ENCODE results near the gene CAMSAP1. TPM values are rescaled to one million over a fixed set of nuclear protein-coding genes. Genes with fewer than 3 reads are reported as not detected.

The CAMSAP1 gene
- total and polyA plus RNA-seq, 9 of the 15 experiments (the other 6 are each of a cell fraction or from before 2014, with no cell fraction given): 1.5 to 28.8 (median 14.3) TPM

DNA sequence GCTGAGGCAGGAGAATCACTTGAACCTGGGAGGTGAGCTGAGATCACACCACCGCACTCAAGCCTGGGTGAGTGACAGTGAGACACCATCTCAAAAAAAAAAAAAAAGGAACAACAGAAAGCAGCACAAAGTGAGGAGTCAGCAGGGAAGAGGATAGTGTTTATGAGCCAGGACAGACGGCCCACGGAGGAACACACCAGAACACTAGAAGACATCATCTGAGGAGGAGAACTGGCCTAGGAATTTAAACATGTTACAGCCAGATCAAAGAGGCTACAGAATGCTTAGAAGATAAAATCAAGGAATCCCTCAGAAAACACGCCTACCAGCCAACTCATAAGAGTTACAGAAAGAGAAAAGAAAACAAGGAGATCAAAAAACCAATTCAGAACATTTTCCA lies 41.6 kb upstream of the CAMSAP1 start:
- H3K36me3 ChIP-seq (ENCODE audit: control insufficient read depth, insufficient read depth, low read length): peaks cover 92% of the 10 kb centered on the region
- peak overlapping the region; percentile 62 to 81; a peak in 3 of 4 replicates for H3K9ac ChIP-seq (ENCODE audit: insufficient read depth in 1 of 2, low read depth in 2 of 2, low read length in 2 of 2)
- H3K9me1 ChIP-seq (ENCODE audit: control insufficient read depth, insufficient read depth, low read length): no peaks in the 10 kb centered on the region
- WGBS (ENCODE audit: insufficient coverage, low coverage, missing lambda C conversion rate): 30% methylated on average over 4 of the region's 4 CpGs
- DNase-seq (ENCODE audit: extremely low read depth in 1 of 4, low spot score in 3 of 4) (no peak), FAIRE-seq (no peak), ATAC-seq (no peak)
- no peak overlapping the region for H3K4me3 ChIP-seq
- H3K79me2 ChIP-seq (ENCODE audit: control insufficient read depth, insufficient read depth, low read length): peaks cover 92% of the 10 kb centered on the region
- H4K20me1 ChIP-seq (replicated peaks; ENCODE audit: control insufficient read depth, insufficient read depth, low read length): peaks cover 29% of the 10 kb centered on the region; the same call in 1 of the 2 replicates
- no peaks in the 10 kb centered on the region for H3K9me3 ChIP-seq (replicated peaks; ENCODE audit: control insufficient read depth, insufficient read depth, low read depth, low read length)
- peaks cover 50 to 83% of the 10 kb centered on the region in 2 experiments for H3K4me1 ChIP-seq (replicated peaks in 1 of 2; ENCODE audit: control insufficient read depth in 2 of 2, insufficient read depth in 2 of 2, low read length in 2 of 2)
- H2AFZ ChIP-seq (ENCODE audit: low read depth, low read length): no peak overlapping the region
- ChIA-PET POLR2A (interaction anchor here (0.7 kb wide), 1 partner anchor 17 kb away, joined by 3 read pairs; no protein-coding TSS in a partner anchor), CTCF (ENCODE audit: low intra/inter-chr PET ratio) (no interaction called here)
- in situ Hi-C loops (cut with MboI): no loop called here
- no peak overlapping the region for H3K4me2 ChIP-seq (ENCODE audit: insufficient read depth, low read length)
- peak overlapping the region; percentile 91 for H3K27ac ChIP-seq (ENCODE audit: extremely low read depth, low read depth, low read length)
- no peaks in the 10 kb centered on the region for H3K27me3 ChIP-seq (ENCODE audit: control insufficient read depth in 2 of 2, insufficient read depth in 2 of 2, low read length in 2 of 2)
- intact Hi-C loops (cut with micrococcal nuclease): no loop called here
- no TSS peak for BruUV-seq (replicated peaks)
- TF ChIP-seq, protein P1, sequence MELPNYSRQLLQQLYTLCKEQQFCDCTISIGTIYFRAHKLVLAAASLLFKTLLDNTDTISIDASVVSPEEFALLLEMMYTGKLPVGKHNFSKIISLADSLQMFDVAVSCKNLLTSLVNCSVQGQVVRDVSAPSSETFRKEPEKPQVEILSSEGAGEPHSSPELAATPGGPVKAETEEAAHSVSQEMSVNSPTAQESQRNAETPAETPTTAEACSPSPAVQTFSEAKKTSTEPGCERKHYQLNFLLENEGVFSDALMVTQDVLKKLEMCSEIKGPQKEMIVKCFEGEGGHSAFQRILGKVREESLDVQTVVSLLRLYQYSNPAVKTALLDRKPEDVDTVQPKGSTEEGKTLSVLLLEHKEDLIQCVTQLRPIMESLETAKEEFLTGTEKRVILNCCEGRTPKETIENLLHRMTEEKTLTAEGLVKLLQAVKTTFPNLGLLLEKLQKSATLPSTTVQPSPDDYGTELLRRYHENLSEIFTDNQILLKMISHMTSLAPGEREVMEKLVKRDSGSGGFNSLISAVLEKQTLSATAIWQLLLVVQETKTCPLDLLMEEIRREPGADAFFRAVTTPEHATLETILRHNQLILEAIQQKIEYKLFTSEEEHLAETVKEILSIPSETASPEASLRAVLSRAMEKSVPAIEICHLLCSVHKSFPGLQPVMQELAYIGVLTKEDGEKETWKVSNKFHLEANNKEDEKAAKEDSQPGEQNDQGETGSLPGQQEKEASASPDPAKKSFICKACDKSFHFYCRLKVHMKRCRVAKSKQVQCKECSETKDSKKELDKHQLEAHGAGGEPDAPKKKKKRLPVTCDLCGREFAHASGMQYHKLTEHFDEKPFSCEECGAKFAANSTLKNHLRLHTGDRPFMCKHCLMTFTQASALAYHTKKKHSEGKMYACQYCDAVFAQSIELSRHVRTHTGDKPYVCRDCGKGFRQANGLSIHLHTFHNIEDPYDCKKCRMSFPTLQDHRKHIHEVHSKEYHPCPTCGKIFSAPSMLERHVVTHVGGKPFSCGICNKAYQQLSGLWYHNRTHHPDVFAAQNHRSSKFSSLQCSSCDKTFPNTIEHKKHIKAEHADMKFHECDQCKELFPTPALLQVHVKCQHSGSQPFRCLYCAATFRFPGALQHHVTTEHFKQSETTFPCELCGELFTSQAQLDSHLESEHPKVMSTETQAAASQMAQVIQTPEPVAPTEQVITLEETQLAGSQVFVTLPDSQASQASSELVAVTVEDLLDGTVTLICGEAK (IDR thresholded peaks at IDR 0.05): peak; percentile 52; the same call in 1 of the 2 replicates
- TF ChIP-seq, protein P1 (CRISPR knock-in tag; IDR thresholded peaks at IDR 0.05): no peak
- TF ChIP-seq, protein P2, sequence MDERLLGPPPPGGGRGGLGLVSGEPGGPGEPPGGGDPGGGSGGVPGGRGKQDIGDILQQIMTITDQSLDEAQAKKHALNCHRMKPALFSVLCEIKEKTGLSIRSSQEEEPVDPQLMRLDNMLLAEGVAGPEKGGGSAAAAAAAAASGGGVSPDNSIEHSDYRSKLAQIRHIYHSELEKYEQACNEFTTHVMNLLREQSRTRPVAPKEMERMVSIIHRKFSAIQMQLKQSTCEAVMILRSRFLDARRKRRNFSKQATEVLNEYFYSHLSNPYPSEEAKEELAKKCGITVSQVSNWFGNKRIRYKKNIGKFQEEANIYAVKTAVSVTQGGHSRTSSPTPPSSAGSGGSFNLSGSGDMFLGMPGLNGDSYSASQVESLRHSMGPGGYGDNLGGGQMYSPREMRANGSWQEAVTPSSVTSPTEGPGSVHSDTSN (CRISPR knock-in tag; IDR thresholded peaks at IDR 0.05; ENCODE audit: low read depth): no peak
- TF ChIP-seq, protein P2 (tag; conservative IDR thresholded peaks at IDR 0.05; ENCODE audit: low read depth): 0 out of 2 replicates have a peak, but pooled peaks have one; percentile 40
- TF ChIP-seq ZNF316 (IDR thresholded peaks at IDR 0.05) (0 out of 2 replicates have a peak, but pooled peaks have one; percentile 22), SP1 (CRISPR knock-in tag; IDR thresholded peaks at IDR 0.05) (no peak), ZNF165 (CRISPR knock-in tag; IDR thresholded peaks at IDR 0.05; ENCODE audit: borderline replicate concordance) (no peak), SMARCA5 (IDR thresholded peaks at IDR 0.05) (0 out of 2 replicates have a peak, but pooled peaks have one; percentile 34), LEF1 (IDR thresholded peaks at IDR 0.05) (0 out of 2 replicates have a peak, but pooled peaks have one; percentile 23)
- TF ChIP-seq, protein P3, sequence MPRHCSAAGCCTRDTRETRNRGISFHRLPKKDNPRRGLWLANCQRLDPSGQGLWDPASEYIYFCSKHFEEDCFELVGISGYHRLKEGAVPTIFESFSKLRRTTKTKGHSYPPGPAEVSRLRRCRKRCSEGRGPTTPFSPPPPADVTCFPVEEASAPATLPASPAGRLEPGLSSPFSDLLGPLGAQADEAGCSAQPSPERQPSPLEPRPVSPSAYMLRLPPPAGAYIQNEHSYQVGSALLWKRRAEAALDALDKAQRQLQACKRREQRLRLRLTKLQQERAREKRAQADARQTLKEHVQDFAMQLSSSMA (CRISPR knock-in tag; IDR thresholded peaks at IDR 0.05): no peak
